Mucosa of rectum (tissue), 2 donors: ENCODE measurements around the gene DHRSX.

Experiments used
- H3K27ac ChIP-seq, 2 donors: one replicate each; pipeline ENCODE4 v1.7.0; 2013; ENCODE audit warnings: inconsistent platforms in 2 of 2, low read depth in 2 of 2, low read length in 2 of 2
- H3K27me3 ChIP-seq, 2 donors: one replicate each; pipeline ENCODE4 v1.7.0; 2013; ENCODE audit warnings: low read length in 2 of 2; ENCODE audit not compliant: control insufficient read depth in 2 of 2, insufficient read depth in 2 of 2
- H3K36me3 ChIP-seq, 2 donors: one replicate each; pipeline ENCODE4 v1.7.0; 2013; ENCODE audit warnings: low read length in 2 of 2; ENCODE audit not compliant: control insufficient read depth in 2 of 2, insufficient read depth in 2 of 2
- H3K4me1 ChIP-seq, 2 donors: one replicate each; pipeline ENCODE4 v1.7.0; 2013; ENCODE audit warnings: low read length in 2 of 2, mild to moderate bottlenecking in 1 of 2; ENCODE audit not compliant: control insufficient read depth in 2 of 2, insufficient read depth in 2 of 2
- H3K4me3 ChIP-seq, 2 donors: one replicate each; pipeline ENCODE4 v1.7.0; 2013; ENCODE audit warnings: low read length in 2 of 2
- H3K9ac ChIP-seq, 2 donors: one replicate each; pipeline ENCODE4 v1.7.0; 2013; ENCODE audit warnings: low read length in 2 of 2, low read depth in 1 of 2, mild to moderate bottlenecking in 1 of 2
- H3K9me3 ChIP-seq, 2 donors: one replicate each; pipeline ENCODE4 v1.7.0; 2013; ENCODE audit warnings: low read length in 2 of 2; ENCODE audit not compliant: control insufficient read depth in 2 of 2
- donor health status: healthy.
- donor health status: Normal muscosa, but diverticular disease.

Gene DHRSX

GRCh38 chrX:2498781-2499302 is 1.9 kb downstream of the DHRSX start:
- peak overlapping the region; percentile 61 to 85 for H3K9ac ChIP-seq
- peak overlapping the region; percentile 91 to 92 for H3K27ac ChIP-seq
- H3K4me3 ChIP-seq = peak overlapping the region; percentile 65 to 77
- no peaks in the 10 kb centered on the region for H3K27me3 ChIP-seq
- H3K36me3 ChIP-seq = peaks cover 6% of the 10 kb centered on the region in 2 donors
- H3K4me1 ChIP-seq = peaks cover 36 to 37% of the 10 kb centered on the region in 2 donors
- H3K9me3 ChIP-seq = no peaks in the 10 kb centered on the region

- Histone ChIP-seq H3K27ac (peak overlapping the region; percentile 91 to 92), H3K9me3 (no peaks in the 10 kb centered on the region), H3K36me3 (peaks cover 6% of the 10 kb centered on the region in 2 donors), H3K9ac (peak overlapping the region in 1 of 2 donors; percentile 85), H3K27me3 (no peaks in the 10 kb centered on the region), H3K4me1 (peaks cover 36 to 37% of the 10 kb centered on the region in 2 donors), H3K4me3 (peak overlapping the region; percentile 65 to 77)
Measured at GRCh38 chrX:2497961-2498780, 2.6 kb downstream of the DHRSX start.

GRCh38 chrX:2495595-2495994 is 5.2 kb downstream of the DHRSX start:
- Histone ChIP-seq H3K4me1 (peaks cover 27 to 31% of the 10 kb centered on the region in 2 donors), H3K36me3 (peaks cover 8% of the 10 kb centered on the region in 2 donors), H3K9me3 (no peaks in the 10 kb centered on the region), H3K27me3 (no peaks in the 10 kb centered on the region), H3K27ac (no peak overlapping the region), H3K9ac (no peak overlapping the region), H3K4me3 (no peak overlapping the region)

- Histone ChIP-seq H3K9ac (no peak overlapping the region), H3K9me3 (no peaks in the 10 kb centered on the region), H3K27me3 (no peaks in the 10 kb centered on the region), H3K4me3 (no peak overlapping the region), H3K4me1 (peaks cover 7 to 10% of the 10 kb centered on the region in 2 donors), H3K36me3 (peaks cover 32 to 34% of the 10 kb centered on the region in 2 donors), H3K27ac (no peak overlapping the region)
Measured at GRCh38 chrX:2492531-2493218, 8.1 kb downstream of the DHRSX start.

GRCh38 chrX:2490634-2491033 is 10.1 kb downstream of the DHRSX start:
- peaks cover 41 to 47% of the 10 kb centered on the region in 2 donors for H3K36me3 ChIP-seq
- peaks cover 0 to 2% of the 10 kb centered on the region in 2 donors for H3K4me1 ChIP-seq
- no peak overlapping the region for H3K9ac ChIP-seq
- H3K27ac ChIP-seq = no peak overlapping the region
- H3K9me3 ChIP-seq = no peaks in the 10 kb centered on the region
- no peaks in the 10 kb centered on the region for H3K27me3 ChIP-seq
- H3K4me3 ChIP-seq = no peak overlapping the region

- H3K9me3 ChIP-seq = no peaks in the 10 kb centered on the region
- H3K36me3 ChIP-seq = peaks cover 42 to 43% of the 10 kb centered on the region in 2 donors
- H3K9ac ChIP-seq = no peak overlapping the region
- peaks cover 0 to 2% of the 10 kb centered on the region in 2 donors for H3K4me1 ChIP-seq
- no peak overlapping the region for H3K27ac ChIP-seq
- H3K27me3 ChIP-seq = no peaks in the 10 kb centered on the region
- no peak overlapping the region for H3K4me3 ChIP-seq
Measured at GRCh38 chrX:2489446-2490445, 11.0 kb downstream of the DHRSX start.

- Histone ChIP-seq H3K27me3 (no peaks in the 10 kb centered on the region), H3K36me3 (peaks cover 42 to 43% of the 10 kb centered on the region in 2 donors), H3K27ac (no peak overlapping the region), H3K9ac (no peak overlapping the region), H3K4me1 (peaks cover 0 to 2% of the 10 kb centered on the region in 2 donors), H3K4me3 (no peak overlapping the region), H3K9me3 (no peaks in the 10 kb centered on the region)
Measured at GRCh38 chrX:2488621-2489285, 12.0 kb downstream of the DHRSX start.

- Histone ChIP-seq H3K27ac (no peak overlapping the region), H3K4me3 (no peak overlapping the region), H3K4me1 (no peaks in the 10 kb centered on the region), H3K9ac (no peak overlapping the region), H3K27me3 (no peaks in the 10 kb centered on the region), H3K9me3 (no peaks in the 10 kb centered on the region), H3K36me3 (peaks cover 42 to 43% of the 10 kb centered on the region in 2 donors)
Measured at GRCh38 chrX:2487366-2487765, 13.4 kb downstream of the DHRSX start.

GRCh38 chrX:2486476-2487133 is 14.2 kb downstream of the DHRSX start:
- Histone ChIP-seq H3K9ac (no peak overlapping the region), H3K4me3 (no peak overlapping the region), H3K4me1 (no peaks in the 10 kb centered on the region), H3K36me3 (peaks cover 42 to 43% of the 10 kb centered on the region in 2 donors), H3K9me3 (no peaks in the 10 kb centered on the region), H3K27me3 (no peaks in the 10 kb centered on the region), H3K27ac (no peak overlapping the region)
